SJSA1 (cell line): ENCODE measurements around the gene PLB1. TPM values are rescaled to one million over a fixed set of nuclear protein-coding genes. Genes with fewer than 3 reads are reported as not detected.

Experiments used
- DNase-seq, 2 experiments: peaks; one replicate each; pipeline ENCODE4 v3.0.0-alpha.2; 2015 to 2020; ENCODE audit warnings: low spot score in 2 of 2, low read depth in 1 of 2
- H3K27ac ChIP-seq: fragments of 250-450 bp; sonication (Bioruptor Pico); 2 replicates; pipeline ENCODE4 v1.5.1; 2020; ENCODE audit warnings: mild to moderate bottlenecking, moderate library complexity
- H3K27me3 ChIP-seq: fragments of 250-450 bp; sonication (Bioruptor Pico); replicated peaks from 2 replicates; pipeline ENCODE4 v1.5.1; 2020; ENCODE audit warnings: mild to moderate bottlenecking, moderate library complexity
- H3K36me3 ChIP-seq: fragments of 250-450 bp; sonication (Bioruptor Pico); 2 replicates; pipeline ENCODE4 v1.5.1; 2020; ENCODE audit warnings: mild to moderate bottlenecking
- H3K4me1 ChIP-seq: fragments of 250-450 bp; sonication (Bioruptor Pico); replicated peaks from 2 replicates; pipeline ENCODE4 v1.6.1; 2021; ENCODE audit warnings: mild to moderate bottlenecking
- H3K4me3 ChIP-seq: fragments of 250-450 bp; sonication (Bioruptor Pico); 2 replicates; pipeline ENCODE4 v1.5.1; 2020; ENCODE audit warnings: mild to moderate bottlenecking
- H3K9me3 ChIP-seq: fragments of 250-450 bp; sonication (Bioruptor Pico); replicated peaks from 2 replicates; pipeline ENCODE4 v1.5.1; 2020; ENCODE audit warnings: mild to moderate bottlenecking
- total RNA-seq: library from RNA; depleted of rRNA; stranded (reverse); fragments of >200 nt; shearing (Covaris generic); gene quantifications from 2 replicates; pipeline ENCODE4 v1.2.3, GENCODE V29; 2014

Gene PLB1
- total RNA-seq, 1 experiment from 2014 or later: 4.6 TPM

DNA sequence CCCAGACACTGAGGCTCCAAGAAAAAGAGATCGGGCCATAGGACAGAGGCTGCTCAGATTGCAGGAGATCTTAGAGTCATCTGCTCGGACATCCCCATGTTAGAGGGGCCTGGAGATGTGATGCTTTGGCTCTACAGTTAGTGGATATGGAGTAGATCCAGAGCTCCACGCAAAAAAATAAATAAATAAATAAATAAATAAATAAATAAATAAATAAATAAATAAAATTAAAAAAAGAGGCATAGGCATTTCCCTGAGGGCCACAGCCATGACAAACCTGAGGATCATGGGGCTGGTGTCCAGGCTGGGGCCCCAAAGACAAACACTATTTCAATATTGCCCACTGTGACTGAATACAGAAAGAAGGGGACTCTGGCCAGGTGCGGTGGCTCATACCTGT is 85.5 kb downstream of the PLB1 start:
- H3K36me3 ChIP-seq: no peaks in the 10 kb centered on the region
- no peak overlapping the region for H3K27ac ChIP-seq
- peaks cover 39% of the 10 kb centered on the region for H3K4me1 ChIP-seq
- H3K9me3 ChIP-seq: no peaks in the 10 kb centered on the region
- no peaks in the 10 kb centered on the region for H3K27me3 ChIP-seq
- H3K4me3 ChIP-seq: no peak overlapping the region
- DNase-seq: no peak

GRCh38 chr2:28582152-28582551 is 86.3 kb downstream of the PLB1 start:
- Histone ChIP-seq H3K27ac (no peak overlapping the region), H3K9me3 (no peaks in the 10 kb centered on the region), H3K27me3 (no peaks in the 10 kb centered on the region), H3K4me3 (no peak overlapping the region), H3K4me1 (peaks cover 38% of the 10 kb centered on the region), H3K36me3 (no peaks in the 10 kb centered on the region)
- no peak for DNase-seq

- Histone ChIP-seq H3K27ac (no peak overlapping the region), H3K36me3 (no peaks in the 10 kb centered on the region), H3K27me3 (no peaks in the 10 kb centered on the region), H3K4me1 (peaks cover 38% of the 10 kb centered on the region), H3K4me3 (no peak overlapping the region), H3K9me3 (no peaks in the 10 kb centered on the region)
- DNase-seq: no peak
Observed at GRCh38 chr2:28582595-28582994, 86.7 kb downstream of the PLB1 start.

GRCh38 chr2:28583899-28584553 is 88.2 kb downstream of the PLB1 start:
- H3K9me3 ChIP-seq: no peaks in the 10 kb centered on the region
- H3K27me3 ChIP-seq: no peaks in the 10 kb centered on the region
- peak overlapping the region; percentile 97 for H3K27ac ChIP-seq
- no peaks in the 10 kb centered on the region for H3K36me3 ChIP-seq
- peak; percentile 97 to 98 for DNase-seq
- H3K4me3 ChIP-seq: peak overlapping the region; percentile 13
- H3K4me1 ChIP-seq: peaks cover 38% of the 10 kb centered on the region

DNA sequence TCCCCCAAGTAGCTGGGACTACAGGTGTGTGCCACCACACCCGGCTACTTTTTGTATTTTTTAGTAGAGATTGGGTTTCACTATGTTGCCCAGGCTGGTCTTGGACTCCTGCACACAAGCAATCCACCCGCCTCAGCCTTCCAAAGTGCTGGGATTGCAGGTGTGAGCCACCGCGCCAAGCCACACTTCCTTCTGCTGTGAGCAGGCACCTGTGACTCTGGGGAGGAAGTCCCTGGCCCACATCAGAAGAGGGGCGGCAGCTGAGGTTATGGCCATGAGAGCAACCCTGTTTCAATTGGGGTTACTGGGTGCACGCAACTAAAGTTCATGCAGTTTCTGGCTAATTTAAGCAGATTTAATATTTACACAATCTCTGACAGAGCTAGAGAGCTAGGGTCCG is 91.0 kb downstream of the PLB1 start:
- H3K4me3 ChIP-seq: no peak overlapping the region
- no peaks in the 10 kb centered on the region for H3K36me3 ChIP-seq
- H3K27ac ChIP-seq: no peak overlapping the region
- no peak for DNase-seq
- no peaks in the 10 kb centered on the region for H3K9me3 ChIP-seq
- H3K27me3 ChIP-seq: no peaks in the 10 kb centered on the region
- peaks cover 38% of the 10 kb centered on the region for H3K4me1 ChIP-seq

- Histone ChIP-seq H3K27ac (no peak overlapping the region), H3K4me3 (no peak overlapping the region), H3K27me3 (no peaks in the 10 kb centered on the region), H3K4me1 (peaks cover 34% of the 10 kb centered on the region), H3K9me3 (no peaks in the 10 kb centered on the region), H3K36me3 (no peaks in the 10 kb centered on the region)
- no peak for DNase-seq
Observed at GRCh38 chr2:28587526-28588291, 91.8 kb downstream of the PLB1 start.

DNA sequence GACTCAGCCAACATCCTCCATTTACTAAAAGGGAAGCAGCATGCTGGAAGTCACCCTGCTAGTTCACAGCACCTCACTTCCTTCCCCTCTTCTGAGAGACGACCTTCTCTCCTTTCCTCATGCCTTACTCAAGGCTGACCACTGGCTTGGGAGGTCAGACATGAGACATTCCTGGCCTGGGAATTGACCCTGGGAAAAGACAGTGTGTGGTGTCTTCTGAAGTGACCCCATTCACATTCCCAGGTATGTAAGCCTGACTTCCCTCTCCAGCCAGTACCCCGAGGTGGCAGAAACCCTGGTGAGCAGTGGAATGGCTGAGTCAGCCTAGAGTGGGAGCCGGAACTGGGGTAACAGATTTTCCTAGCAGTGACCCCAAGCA is 92.4 kb downstream of the PLB1 start:
- Histone ChIP-seq H3K4me1 (peaks cover 28% of the 10 kb centered on the region), H3K27ac (no peak overlapping the region), H3K36me3 (no peaks in the 10 kb centered on the region), H3K9me3 (no peaks in the 10 kb centered on the region), H3K4me3 (no peak overlapping the region), H3K27me3 (no peaks in the 10 kb centered on the region)
- no peak for DNase-seq

- H3K9me3 ChIP-seq: no peaks in the 10 kb centered on the region
- H3K27me3 ChIP-seq: no peaks in the 10 kb centered on the region
- peaks cover 22% of the 10 kb centered on the region for H3K4me1 ChIP-seq
- no peak overlapping the region for H3K27ac ChIP-seq
- no peak overlapping the region for H3K4me3 ChIP-seq
- H3K36me3 ChIP-seq: no peaks in the 10 kb centered on the region
- no peak for DNase-seq
Observed at GRCh38 chr2:28589746-28590463, 94.0 kb downstream of the PLB1 start.

- H3K27ac ChIP-seq: no peak overlapping the region
- DNase-seq: no peak
- H3K36me3 ChIP-seq: no peaks in the 10 kb centered on the region
- no peaks in the 10 kb centered on the region for H3K9me3 ChIP-seq
- no peak overlapping the region for H3K4me3 ChIP-seq
- no peaks in the 10 kb centered on the region for H3K27me3 ChIP-seq
- peaks cover 20% of the 10 kb centered on the region for H3K4me1 ChIP-seq
Observed at GRCh38 chr2:28590496-28591301, 94.8 kb downstream of the PLB1 start.

DNA sequence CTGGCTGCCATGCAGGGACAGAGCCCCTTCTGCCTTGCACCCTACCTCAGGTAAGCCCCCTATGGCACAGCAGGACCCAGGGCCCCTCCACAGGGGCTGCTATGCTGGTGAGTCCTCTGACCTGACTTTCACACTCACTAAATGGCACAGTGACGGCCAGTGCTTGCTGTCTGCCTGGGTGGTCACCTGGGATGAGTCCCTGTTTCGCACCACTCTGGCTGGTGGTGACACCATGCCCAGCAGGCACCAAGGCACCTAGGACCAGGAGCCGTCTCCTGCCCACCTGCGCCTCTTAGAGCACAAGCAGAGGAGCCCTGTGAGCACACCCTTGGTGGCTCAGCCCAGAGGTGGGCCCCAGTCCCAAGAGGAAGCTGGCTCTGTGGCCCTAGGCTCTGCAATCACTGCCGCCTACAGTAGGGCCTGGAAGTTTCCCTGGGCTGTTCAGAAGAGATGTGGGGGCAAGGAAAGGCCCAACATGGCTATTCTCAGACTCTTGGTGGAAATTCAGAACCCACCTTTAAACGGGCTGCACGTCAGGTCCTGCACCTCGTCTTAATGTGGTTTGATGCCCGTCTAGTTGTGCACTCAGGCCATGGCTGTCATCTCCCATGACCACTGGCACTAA is 96.0 kb downstream of the PLB1 start:
- no peaks in the 10 kb centered on the region for H3K9me3 ChIP-seq
- DNase-seq: no peak
- no peaks in the 10 kb centered on the region for H3K27me3 ChIP-seq
- H3K27ac ChIP-seq: no peak overlapping the region
- no peaks in the 10 kb centered on the region for H3K36me3 ChIP-seq
- peaks cover 26% of the 10 kb centered on the region for H3K4me1 ChIP-seq
- no peak overlapping the region for H3K4me3 ChIP-seq

DNA sequence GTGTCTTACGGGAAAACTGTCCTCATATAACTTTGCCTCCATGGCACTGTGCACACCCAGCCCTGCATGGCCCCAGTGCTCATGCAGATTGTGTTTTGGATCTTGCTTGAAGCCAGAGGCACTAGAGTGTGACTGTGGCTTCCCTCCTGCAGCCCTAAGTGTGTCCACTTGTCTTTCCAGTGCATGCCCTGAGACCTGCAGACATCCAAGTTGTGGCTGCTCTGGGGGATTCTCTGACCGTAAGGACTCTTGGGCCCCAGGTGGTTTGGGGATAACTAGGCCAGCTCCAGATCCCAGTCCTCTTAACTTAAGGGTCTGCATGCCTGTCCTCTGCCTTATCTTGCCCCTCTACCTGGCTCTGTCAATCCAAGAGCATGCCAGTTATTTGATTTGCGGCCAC is 96.6 kb downstream of the PLB1 start:
- DNase-seq: no peak
- Histone ChIP-seq H3K4me1 (peaks cover 28% of the 10 kb centered on the region), H3K9me3 (no peaks in the 10 kb centered on the region), H3K27ac (no peak overlapping the region), H3K27me3 (no peaks in the 10 kb centered on the region), H3K36me3 (no peaks in the 10 kb centered on the region), H3K4me3 (no peak overlapping the region)

- no peaks in the 10 kb centered on the region for H3K36me3 ChIP-seq
- no peak for DNase-seq
Observed at GRCh38 chr2:28593160-28593755, 97.4 kb downstream of the PLB1 start.

GRCh38 chr2:28594000-28594331 is 98.1 kb downstream of the PLB1 start:
- H3K27me3 ChIP-seq: no peaks in the 10 kb centered on the region
- H3K4me1 ChIP-seq: peaks cover 28% of the 10 kb centered on the region
- H3K9me3 ChIP-seq: no peaks in the 10 kb centered on the region
- no peaks in the 10 kb centered on the region for H3K36me3 ChIP-seq
- H3K27ac ChIP-seq: no peak overlapping the region
- no peak for DNase-seq
- no peak overlapping the region for H3K4me3 ChIP-seq

More at GRCh38 chr2:28593160-28593755, 97.4 kb downstream of the PLB1 start:
- peaks cover 28% of the 10 kb centered on the region for H3K4me1 ChIP-seq
- H3K9me3 ChIP-seq: no peaks in the 10 kb centered on the region
- H3K27me3 ChIP-seq: no peaks in the 10 kb centered on the region
- no peak overlapping the region for H3K4me3 ChIP-seq
- H3K27ac ChIP-seq: no peak overlapping the region
